NCI-H510A treated with DMSO at 0.1 percent for 48 hours (cell line): ENCODE results near the gene DDN.

Experiments used
- DNase-seq: peaks from one replicate; lab custom pipeline; 2025; lab: John Stamatoyannopoulos, UW

DDN gene

DNA sequence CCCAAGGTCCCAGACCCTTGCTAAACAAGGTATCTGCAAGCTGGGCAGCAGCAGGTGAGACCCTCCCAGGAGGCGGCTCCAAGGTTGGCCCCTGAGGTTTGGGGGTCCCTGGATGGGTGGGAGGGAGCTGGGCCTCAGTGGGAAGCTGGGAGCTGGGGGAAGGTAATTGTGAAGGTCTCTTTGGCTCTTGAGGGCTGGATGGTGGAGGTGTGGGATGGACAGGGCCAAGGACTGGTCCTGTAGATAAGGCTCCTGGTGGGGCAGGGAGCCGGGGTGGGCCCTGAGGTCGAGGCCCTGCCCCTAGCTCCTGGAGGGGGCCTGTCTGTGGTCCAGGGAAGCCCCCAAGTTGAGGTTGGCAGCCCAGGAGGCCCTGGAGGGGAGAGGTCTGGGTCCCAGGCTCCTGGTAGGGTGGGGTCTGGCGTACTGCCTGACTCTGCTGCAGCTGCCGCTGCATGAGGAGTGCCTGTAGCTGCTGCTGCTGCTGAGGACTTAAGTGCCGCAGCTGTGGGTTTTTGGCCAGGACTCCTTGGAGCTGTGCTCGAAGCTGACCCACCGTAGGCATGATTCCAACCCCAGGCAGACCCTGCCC, 32.5 kb upstream of the DDN start:
- DNase-seq, result no peak

GRCh38 chr12:49030714-49031572, 31.8 kb upstream of the DDN start:
- DNase-seq, result no peak

DNA sequence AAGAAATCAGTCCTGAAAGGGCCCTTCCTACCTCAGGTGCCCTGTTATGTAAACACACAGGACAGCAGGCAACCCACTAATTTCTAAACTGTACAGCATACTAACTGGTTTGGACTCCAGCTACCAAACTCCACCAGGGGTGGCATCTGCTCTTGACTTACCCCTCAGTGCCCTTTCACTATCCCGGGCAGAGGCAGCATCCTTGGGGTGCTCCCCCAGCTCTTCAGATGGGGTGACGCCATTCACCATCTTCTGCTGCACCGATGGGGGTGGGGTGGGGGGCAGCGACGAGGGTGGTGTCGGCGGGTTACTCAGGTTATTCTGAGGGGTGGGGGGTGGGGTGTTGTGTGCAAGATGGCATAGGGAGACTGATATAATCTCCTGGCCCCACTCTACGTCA, 30.9 kb upstream of the DDN start:
- DNase-seq, result no peak

DNA sequence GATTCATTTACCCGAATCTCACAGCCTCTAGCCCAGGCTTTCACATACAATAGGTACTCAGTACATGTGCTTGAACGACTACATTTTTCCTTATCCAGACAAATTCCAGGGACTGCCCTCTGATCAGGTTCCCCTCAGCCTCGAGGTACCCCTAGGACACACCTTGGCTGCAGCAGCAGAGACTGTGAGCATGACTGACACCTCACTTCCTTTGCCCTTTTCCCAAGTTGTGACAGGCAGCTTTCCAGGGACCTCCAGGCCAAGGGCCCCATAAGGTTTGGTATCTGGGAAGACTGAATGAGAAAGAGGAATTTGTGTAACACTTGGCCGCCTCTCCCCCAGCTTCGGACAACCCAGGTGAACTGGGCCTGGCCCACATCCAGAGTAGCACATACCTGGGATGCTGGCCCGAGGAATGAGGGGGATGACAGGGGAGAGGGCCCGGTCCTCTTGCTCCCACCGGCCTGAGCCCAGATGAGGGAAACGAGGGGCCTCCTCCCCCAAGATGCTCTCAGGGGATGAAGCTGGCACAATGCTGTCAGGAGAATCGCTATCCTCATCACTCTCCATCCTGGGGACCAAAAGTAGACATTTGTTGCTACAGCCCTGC, 29.6 kb upstream of the DDN start:
- no peak for DNase-seq

- DNase-seq, result no peak
Measured at GRCh38 chr12:49027846-49028555, 28.8 kb upstream of the DDN start.

DNA sequence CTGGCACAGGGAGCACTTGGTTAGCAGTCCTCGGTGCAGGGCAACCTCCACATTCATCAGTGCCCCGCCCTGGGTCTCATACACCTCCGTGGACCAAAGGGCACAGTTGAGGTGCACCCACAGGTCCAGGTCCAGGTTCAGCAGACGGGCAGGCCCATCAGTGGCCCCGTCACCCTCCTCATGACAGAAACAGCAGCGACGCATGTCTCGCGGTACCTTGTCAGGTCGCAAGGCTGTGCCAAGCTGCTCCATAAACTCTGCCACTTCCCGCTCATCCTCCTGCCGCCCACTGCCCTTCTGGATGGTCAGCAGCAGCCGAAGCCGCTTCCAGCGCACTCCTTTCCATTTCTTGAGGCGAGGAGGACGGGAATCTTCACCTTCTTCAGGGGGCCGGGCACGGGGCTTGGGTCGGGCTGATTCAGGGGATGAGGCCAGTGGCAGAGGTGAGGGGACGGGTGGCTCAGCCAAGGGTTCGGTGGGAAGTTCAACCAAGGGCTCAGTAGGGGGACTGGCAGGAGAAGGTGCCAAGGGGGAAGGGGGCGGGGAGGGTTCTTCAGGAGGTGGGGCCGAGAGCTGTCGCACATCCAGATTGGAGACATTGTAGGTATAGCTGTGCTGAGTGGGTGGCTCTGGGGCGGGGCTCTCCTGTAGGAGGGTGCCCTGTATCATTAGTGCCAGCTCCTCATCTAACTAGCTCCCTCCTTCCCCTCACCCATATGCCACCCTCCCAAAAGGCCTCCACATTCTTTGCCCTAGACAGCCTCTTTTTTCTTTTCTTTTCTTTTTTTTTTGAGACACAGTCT, 27.7 kb upstream of the DDN start:
- no peak for DNase-seq

GRCh38 chr12:49026101-49026500, 26.9 kb upstream of the DDN start:
- DNase-seq, result no peak

DNA sequence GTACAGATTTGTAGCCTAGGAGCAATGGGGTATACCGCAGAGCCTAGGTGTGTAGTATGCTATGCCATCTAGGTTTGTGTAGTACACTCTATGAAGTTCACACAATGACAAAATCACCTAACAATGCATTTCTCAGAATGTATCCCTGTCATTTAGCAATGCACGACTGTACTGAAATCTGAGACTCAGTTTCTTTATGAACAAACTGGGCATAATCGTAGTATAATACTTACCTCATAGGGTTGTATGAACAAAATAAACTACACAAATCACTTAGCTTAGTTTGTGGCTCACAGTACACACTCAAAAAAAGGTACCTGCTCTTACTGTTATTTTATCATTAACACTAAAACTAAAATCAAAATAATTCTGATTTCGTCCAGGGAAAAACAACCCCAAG, 26.3 kb upstream of the DDN start:
- DNase-seq, result no peak

GRCh38 chr12:49024543-49024942, 25.4 kb upstream of the DDN start:
- DNase-seq, result no peak

GRCh38 chr12:49023812-49024211, 24.6 kb upstream of the DDN start:
- no peak for DNase-seq

DNA sequence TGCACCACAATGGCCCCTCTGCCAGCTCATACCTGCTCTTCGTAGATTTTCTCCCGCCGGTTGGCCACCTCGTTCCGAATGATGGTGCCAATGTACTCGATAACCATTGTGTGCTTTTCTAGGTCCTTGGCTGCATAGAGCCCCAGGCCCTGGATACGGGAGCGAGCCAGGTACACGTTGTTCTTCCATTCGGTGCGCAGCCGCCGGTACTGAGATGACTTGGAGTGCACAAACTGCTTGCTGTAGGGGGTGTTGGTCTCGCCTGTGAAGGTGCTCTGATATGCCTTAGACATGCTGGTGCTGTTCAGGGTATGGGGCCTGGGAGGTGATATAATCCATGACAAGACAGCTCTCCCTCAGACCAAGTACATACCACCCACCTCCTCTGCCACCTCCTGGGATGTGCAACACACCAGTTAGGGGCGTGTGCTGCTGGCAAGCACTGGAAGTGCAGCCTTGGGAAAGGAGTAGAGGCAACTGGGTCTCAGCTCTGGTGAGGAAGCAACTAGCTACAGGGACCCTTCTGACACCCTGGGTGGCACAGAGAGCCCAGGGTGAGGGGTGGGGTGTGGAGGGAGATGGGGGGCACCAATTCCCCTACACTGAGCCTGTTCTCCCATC, 23.5 kb upstream of the DDN start:
- DNase-seq, result no peak

DNA sequence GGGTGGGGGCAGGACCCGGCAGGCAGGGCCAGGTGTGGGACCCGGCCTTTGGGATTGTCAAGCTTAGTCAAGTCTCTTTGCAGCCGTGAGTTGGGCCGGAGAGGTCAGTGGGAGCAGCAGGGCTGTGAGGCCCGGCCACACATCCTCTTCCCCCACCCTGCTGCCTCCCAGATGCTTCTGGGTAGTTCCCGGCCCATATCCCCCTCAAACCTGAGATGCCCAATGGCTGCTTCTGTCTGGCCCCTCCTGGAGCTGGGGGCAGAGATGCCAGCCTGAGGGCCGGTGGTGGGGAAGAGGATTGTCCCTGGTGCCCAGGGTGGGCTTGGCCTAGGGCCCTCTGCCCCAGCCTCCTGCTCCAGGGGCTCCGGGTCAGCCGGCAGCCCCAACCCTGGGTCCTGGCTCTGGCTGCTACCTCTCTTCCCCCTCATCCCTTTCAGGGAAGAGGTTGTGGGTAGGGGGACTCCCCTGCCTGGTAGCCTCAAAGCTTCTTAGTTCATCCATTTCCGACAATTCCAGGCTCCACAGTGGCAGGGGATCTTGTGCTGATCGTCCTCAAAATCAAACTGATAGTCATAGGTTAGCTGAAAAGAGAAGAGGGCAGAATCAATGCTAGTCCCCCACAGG, 22.2 kb upstream of the DDN start:
- no peak for DNase-seq

DNA sequence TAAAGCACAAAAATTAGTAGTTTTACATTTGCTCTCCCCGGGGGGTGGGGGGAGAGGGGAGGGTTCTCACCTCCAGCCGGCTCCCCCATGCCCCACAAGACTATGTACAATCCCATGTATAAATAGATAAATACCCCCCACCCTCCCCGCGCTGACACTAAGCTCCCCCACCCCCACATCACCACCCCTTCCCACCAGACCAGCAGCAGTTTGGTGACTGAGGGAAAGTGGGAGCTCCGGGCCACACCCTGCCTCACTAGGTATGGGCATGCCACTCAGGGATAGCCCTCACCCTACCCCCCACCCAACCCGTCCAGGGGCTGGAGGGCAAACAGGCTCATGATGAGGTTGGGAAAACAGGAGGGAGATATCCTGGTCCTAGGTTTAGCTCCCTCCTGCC, 21.3 kb upstream of the DDN start:
- DNase-seq, result no peak

GRCh38 chr12:49019443-49020324, 20.5 kb upstream of the DDN start:
- peak; percentile 41 for DNase-seq

GRCh38 chr12:49019120-49019430, 19.9 kb upstream of the DDN start:
- no peak for DNase-seq

GRCh38 chr12:49018261-49019119, 19.3 kb upstream of the DDN start, which contains the start of gene PRKAG1:
TSS of gene PRKAG1 (minus strand) at chr12:49018776. CDS start at chr12:49018740, 36 bp downstream.
- peak; percentile 95 for DNase-seq

- no peak for DNase-seq
Measured at GRCh38 chr12:49017891-49018260, 18.7 kb upstream of the DDN start.

DNA sequence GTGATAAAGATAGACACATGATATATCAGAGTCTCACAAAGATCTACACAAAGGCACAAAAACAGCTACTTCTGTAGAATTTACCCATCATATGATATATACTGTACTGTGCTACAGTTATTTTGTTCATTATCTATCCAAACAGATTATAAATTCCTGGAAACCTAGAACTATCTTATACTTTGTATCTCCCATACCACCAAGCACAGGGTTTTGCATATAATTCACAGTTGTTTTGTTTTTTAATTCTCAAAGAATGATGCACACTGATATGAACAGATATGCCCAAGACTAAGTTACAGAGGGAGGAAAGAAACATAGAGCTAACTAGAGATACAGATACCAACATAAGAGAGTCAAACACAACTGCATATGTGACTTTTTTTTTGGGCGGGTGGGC, 16.0 kb upstream of the DDN start:
- DNase-seq, result no peak

- DNase-seq, result no peak
Measured at GRCh38 chr12:49014547-49014946, 15.4 kb upstream of the DDN start.
